CD4-positive, alpha-beta T cell (primary cell): ENCODE results near the gene SACM1L. TPM values are rescaled to one million over a fixed set of nuclear protein-coding genes. Genes with fewer than 3 reads are reported as not detected.

ENCODE experiments used
- ATAC-seq: fragments of 200-7000 bp; cut with Tn5 transposase; one replicate; pipeline ENCODE4 v1.10.0; 2022; ENCODE audit warnings: mild to moderate bottlenecking; ENCODE audit not compliant: poor library complexity
- CTCF ChIA-PET: fragments of 350-600 bp; sonication (Branson Sonifier 250); formaldehyde crosslinking; loops from one replicate; lab custom pipeline; 2021; ENCODE audit warnings: antibody characterized with exemption, inconsistent platforms; lab: Charles Lee
- POLR2A ChIA-PET: fragments of 350-600 bp; sonication (Branson Sonifier 250); formaldehyde crosslinking; loops from one replicate; lab custom pipeline; 2021; ENCODE audit warnings: antibody characterized with exemption, inconsistent platforms; lab: Charles Lee
- DNase-seq, 14 experiments: peaks; one replicate each; pipeline ENCODE4 v3.0.0-alpha.2; 2013 to 2020; ENCODE audit warnings: mixed read lengths in 2 of 14
- H3K27ac ChIP-seq, 2 donors: one replicate each; pipeline versions ENCODE4 v1.5.1 to v1.7.0; 2013; ENCODE audit warnings: low read length in 2 of 2, low read depth in 1 of 2, mild to moderate bottlenecking in 1 of 2
- H3K27me3 ChIP-seq, 2 experiments: 1 replicate in 1 of 2; 2 replicates in 1 of 2; pipeline versions ENCODE4 v1.6.1 to v1.7.0; 2013; ENCODE audit warnings: low read length in 2 of 2, control low read depth in 1 of 2, mild to moderate bottlenecking in 1 of 2, moderate library complexity in 1 of 2; ENCODE audit not compliant: insufficient read depth in 2 of 2, control insufficient read depth in 1 of 2
- H3K36me3 ChIP-seq: one replicate; pipeline ENCODE4 v1.6.1; 2013; ENCODE audit warnings: low read length, control low read depth; ENCODE audit not compliant: insufficient read depth
- H3K4me1 ChIP-seq: one replicate; pipeline ENCODE4 v1.6.1; 2013; ENCODE audit warnings: low read length, control low read depth; ENCODE audit not compliant: insufficient read depth
- H3K4me3 ChIP-seq: one replicate; pipeline ENCODE4 v1.5.1; 2013; ENCODE audit warnings: mild to moderate bottlenecking, low read length, moderate library complexity
- H3K9me3 ChIP-seq, 2 experiments: 1 replicate in 1 of 2; 2 replicates in 1 of 2; pipeline versions ENCODE4 v1.6.1 to v1.7.0; 2013; ENCODE audit warnings: low read length in 2 of 2, mild to moderate bottlenecking in 2 of 2, control low read depth in 1 of 2, moderate library complexity in 1 of 2; ENCODE audit not compliant: control insufficient read depth in 1 of 2, insufficient read depth in 1 of 2
- H3K27ac Mint-ChIP-seq: one replicate; pipeline ENCODE4 v1.8.0; 2020; ENCODE audit warnings: mixed read lengths
- H3K27me3 Mint-ChIP-seq: one replicate; pipeline ENCODE4 v1.8.0; 2021; ENCODE audit warnings: mixed read lengths
- H3K36me3 Mint-ChIP-seq: one replicate; pipeline ENCODE4 v1.8.0; 2021; ENCODE audit warnings: low read depth, mixed read lengths
- H3K4me1 Mint-ChIP-seq: one replicate; pipeline ENCODE4 v1.8.0; 2021; ENCODE audit warnings: low read depth, mixed read lengths
- H3K4me3 Mint-ChIP-seq: one replicate; pipeline ENCODE4 v1.8.0; 2020; ENCODE audit warnings: mild to moderate bottlenecking, mixed read lengths
- H3K9me3 Mint-ChIP-seq: one replicate; pipeline ENCODE4 v1.8.0; 2020; ENCODE audit warnings: mixed read lengths
- CTCF ChIP-seq: fragments of 200-600 bp; IDR thresholded peaks from one replicate; pipeline ENCODE4 v1.8.0; 2022; ENCODE audit warnings: antibody characterized with exemption, mild to moderate bottlenecking
- intact Hi-C, 2 experiments: fragments of 100-400 bp; cut with DNase I in 1 of 2; cut with micrococcal nuclease in 1 of 2; formaldehyde crosslinking; loops; one replicate each; pipeline versions ENCODE4 v1.15.1 to v1.9.0; 2023 to 2025; cut with DNase I, micrococcal nuclease
- total RNA-seq, 174 experiments: library from RNA in 2 of 174; stranded (reverse) in 2 of 174; gene quantifications; one replicate each; pipeline ENCODE4 v1.2.3 and lab custom pipeline; 2021 to 2026

The SACM1L gene
- total RNA-seq, 2 experiments from 2014 or later: 41.9 to 44.3 TPM

GRCh38 chr3:45665101-45665572 is 24.1 kb upstream of the SACM1L start:
- DNase-seq (peak; percentile 40 to 90 (median 59)), ATAC-seq (peak; percentile 54)
- peak overlapping the region; percentile 37 to 71 for H3K27ac ChIP-seq
- ChIA-PET POLR2A (interaction anchor here (0.6 kb wide), 1 partner anchor 9 kb away, joined by 3 read pairs; no protein-coding TSS in a partner anchor), CTCF (interaction anchor here (0.8 to 1.5 kb wide), 5 partner anchors 19 to 455 kb away, joined by 3 to 4 read pairs (median 3); no protein-coding TSS in a partner anchor)
- Mint-ChIP-seq H3K4me1 (peaks cover 25% of the 10 kb centered on the region), H3K9me3 (no peaks in the 10 kb centered on the region), H3K27me3 (no peaks in the 10 kb centered on the region), H3K4me3 (peak overlapping the region; percentile 89), H3K27ac (peak overlapping the region; percentile 88), H3K36me3 (peaks cover 43% of the 10 kb centered on the region)
- no peaks in the 10 kb centered on the region for H3K9me3 ChIP-seq
- TF ChIP-seq CTCF: peak; percentile 77
- intact Hi-C loops: loop anchor here (1.0 to 10.0 kb wide), 4 partner anchors 23 to 440 kb away; partner anchors contain the start of gene TMEM158 (in 1 of the 2)
- peak overlapping the region; percentile 60 for H3K4me3 ChIP-seq
- peaks cover 26% of the 10 kb centered on the region for H3K4me1 ChIP-seq
- no peaks in the 10 kb centered on the region for H3K27me3 ChIP-seq
- peaks cover 24% of the 10 kb centered on the region for H3K36me3 ChIP-seq

- H3K9me3 Mint-ChIP-seq: no peaks in the 10 kb centered on the region
- intact Hi-C loops: loop anchor here (2.0 to 10.0 kb wide), 3 partner anchors 18 to 442 kb away; partner anchors contain the start of gene TMEM158 (in 1 of the 2)
- Histone ChIP-seq H3K4me3 (no peak overlapping the region), H3K27me3 (no peaks in the 10 kb centered on the region), H3K36me3 (peaks cover 29% of the 10 kb centered on the region), H3K4me1 (peaks cover 26% of the 10 kb centered on the region), H3K27ac (no peak overlapping the region), H3K9me3 (no peaks in the 10 kb centered on the region)
- no peak for TF ChIP-seq CTCF
- POLR2A ChIA-PET: interaction anchor here (1.9 kb wide), 2 partner anchors 23 to 27 kb away, joined by 6 to 8 read pairs; partner anchors contain the start of gene SACM1L
- H3K4me1 Mint-ChIP-seq: peaks cover 25% of the 10 kb centered on the region
- ATAC-seq: no peak
- CTCF ChIA-PET: interaction anchor here (0.9 to 1.5 kb wide), 2 partner anchors 10 kb away, joined by 4 to 6 read pairs; no protein-coding TSS in a partner anchor
- peaks cover 53% of the 10 kb centered on the region for H3K36me3 Mint-ChIP-seq
- no peak for DNase-seq
- H3K27ac Mint-ChIP-seq: no peak overlapping the region
- H3K4me3 Mint-ChIP-seq: peak overlapping the region; percentile 50
- H3K27me3 Mint-ChIP-seq: no peaks in the 10 kb centered on the region
These were observed 22.3 kb upstream of the SACM1L start for GRCh38 chr3:45666757-45667431.

GRCh38 chr3:45667569-45667934 is 21.6 kb upstream of the SACM1L start:
- no peak for TF ChIP-seq CTCF
- Mint-ChIP-seq H3K36me3 (peaks cover 60% of the 10 kb centered on the region), H3K27me3 (no peaks in the 10 kb centered on the region), H3K9me3 (no peaks in the 10 kb centered on the region), H3K27ac (no peak overlapping the region), H3K4me1 (peaks cover 25% of the 10 kb centered on the region), H3K4me3 (no peak overlapping the region)
- no peak for DNase-seq
- no peak for ATAC-seq
- CTCF ChIA-PET: interaction anchor here (0.9 kb wide), 1 partner anchor 11 kb away, joined by 4 read pairs; no protein-coding TSS in a partner anchor
- Histone ChIP-seq H3K27ac (no peak overlapping the region), H3K27me3 (no peaks in the 10 kb centered on the region), H3K4me3 (no peak overlapping the region), H3K36me3 (peaks cover 35% of the 10 kb centered on the region), H3K9me3 (no peaks in the 10 kb centered on the region), H3K4me1 (peaks cover 26% of the 10 kb centered on the region)
- POLR2A ChIA-PET: interaction anchor here (1.9 kb wide), 1 partner anchor 26 kb away, joined by 6 read pairs; no protein-coding TSS in a partner anchor
- intact Hi-C loops: loop anchor here (2.0 to 10.0 kb wide), 3 partner anchors 17 to 443 kb away; partner anchors contain the start of gene TMEM158 (in 1 of the 2)
